NOMO-1 (cell line): ENCODE measurements around the gene LEP.

Experiments
- DNase-seq, 2 experiments: peaks; one replicate each; lab custom pipeline; 2025; ENCODE audit not compliant: unreplicated experiment in 2 of 2; lab: John Stamatoyannopoulos, UW

The LEP gene

GRCh38 chr7:128243273-128243672, 2.2 kb downstream of the LEP start:
- DNase-seq, result no peak

GRCh38 chr7:128244861-128245260, 3.8 kb downstream of the LEP start:
- no peak for DNase-seq

- DNase-seq, result no peak
These were observed 6.0 kb downstream of the LEP start for GRCh38 chr7:128247108-128247507.

GRCh38 chr7:128247640-128248194, 6.6 kb downstream of the LEP start:
- DNase-seq, result no peak

GRCh38 chr7:128251337-128251736, 10.3 kb downstream of the LEP start:
- no peak for DNase-seq

- DNase-seq, result no peak
These were observed 12.6 kb downstream of the LEP start for GRCh38 chr7:128253701-128254100.

- DNase-seq, result no peak
These were observed 13.4 kb downstream of the LEP start for GRCh38 chr7:128254470-128254869.

GRCh38 chr7:128255271-128255670, 14.2 kb downstream of the LEP start:
- no peak for DNase-seq

- DNase-seq, result no peak
These were observed 16.4 kb downstream of the LEP start for GRCh38 chr7:128257458-128257857.

- DNase-seq, result no peak
These were observed 18.3 kb downstream of the LEP start for GRCh38 chr7:128259131-128260061.

GRCh38 chr7:128260069-128260795, 19.2 kb downstream of the LEP start:
- DNase-seq, result no peak

GRCh38 chr7:128262273-128263028, 21.4 kb downstream of the LEP start:
- no peak for DNase-seq

- no peak for DNase-seq
These were observed 22.3 kb downstream of the LEP start for GRCh38 chr7:128263420-128263819.

- no peak for DNase-seq
These were observed 23.4 kb downstream of the LEP start for GRCh38 chr7:128264477-128264876.

GRCh38 chr7:128265156-128265905, 24.3 kb downstream of the LEP start:
- no peak for DNase-seq

- DNase-seq, result no peak
These were observed 24.8 kb downstream of the LEP start for GRCh38 chr7:128265906-128266300.

GRCh38 chr7:128266529-128266882, 25.4 kb downstream of the LEP start:
- no peak for DNase-seq

GRCh38 chr7:128266883-128267594, 26.0 kb downstream of the LEP start:
- DNase-seq, result no peak

GRCh38 chr7:128267595-128267924, 26.5 kb downstream of the LEP start:
- DNase-seq, result no peak

- DNase-seq, result no peak
These were observed 27.2 kb downstream of the LEP start for GRCh38 chr7:128268233-128268632.
